Liver (tissue), 3 donors: ENCODE data around the gene CSNK1D.

ENCODE experiments used
- CTCF ChIP-seq: fragments of 150-350 bp; IDR thresholded peaks from 2 replicates; pipeline ENCODE4 v1.5.1; 2017; ENCODE audit warnings: improper control_type of control experiment, low read depth, low read length; ENCODE audit not compliant: missing input control
- SP1 ChIP-seq: IDR thresholded peaks from 2 replicates; pipeline ENCODE4 v1.6.1; 2018; ENCODE audit warnings: antibody characterized with exemption, mild to moderate bottlenecking
- YY1 ChIP-seq: IDR thresholded peaks from 2 replicates; pipeline ENCODE4 v1.6.1; 2016; ENCODE audit warnings: antibody characterized with exemption, mild to moderate bottlenecking
- donor health status: healthy.
- donor health status: healthy.

DNA sequence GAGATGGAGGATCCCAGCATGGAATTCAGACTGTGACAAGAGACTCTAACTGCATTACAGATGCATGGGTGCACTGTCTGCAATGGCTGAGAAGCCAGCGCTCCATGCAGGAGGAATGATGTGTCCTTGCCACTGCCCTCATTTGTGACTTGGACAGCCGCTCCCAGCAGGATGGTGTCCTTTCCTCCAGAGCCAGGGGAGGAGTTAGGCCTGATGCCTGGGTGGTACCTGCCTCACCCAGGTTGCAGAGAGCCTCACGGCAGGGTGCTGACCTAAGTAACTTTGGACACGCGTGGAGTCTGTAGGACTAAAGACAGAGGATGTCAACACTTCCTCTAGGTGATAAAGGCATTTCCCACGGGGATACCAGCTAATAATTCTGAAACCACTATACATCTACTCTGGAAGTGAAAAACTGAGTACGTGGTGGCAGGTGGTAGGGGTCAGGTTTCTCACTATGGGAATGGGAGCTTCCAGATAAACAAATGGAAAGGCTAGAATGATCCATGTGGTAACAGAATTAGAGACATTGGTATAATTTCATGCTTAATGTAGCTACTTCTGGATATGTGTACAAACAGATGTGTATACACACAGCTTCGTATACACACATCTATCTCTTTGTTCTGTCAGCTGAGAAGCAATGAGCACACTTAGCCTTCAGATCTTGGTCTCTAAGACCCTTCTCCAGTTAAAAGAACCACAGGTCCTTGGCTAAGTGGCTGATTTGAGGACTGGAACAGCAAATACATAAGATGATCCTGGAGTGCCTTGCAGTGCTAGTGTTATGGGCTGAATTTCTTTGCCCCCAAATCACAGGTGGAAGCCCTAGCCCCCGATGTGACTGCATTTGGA, 13.7 kb upstream of the CSNK1D start:
- TF ChIP-seq CTCF: no peak
- no peak for TF ChIP-seq SP1
- no peak for TF ChIP-seq YY1
